Activated CD4-positive, alpha-beta T cell treated with anti-CD3 and anti-CD28 coated beads for 4 hours (primary cell): ENCODE measurements around the gene SREK1IP1.

Source experiments
- DNase-seq, 2 donors: peaks; one replicate each; pipeline ENCODE4 v3.0.0-alpha.2; 2020

SREK1IP1 gene

GRCh38 chr5:64768358-64769312 lies at the start of gene SREK1IP1, which contains the start of gene CWC27:
Gene SREK1IP1 (minus strand): TSS chr5:64768691. CDS start chr5:64768517, 174 bp downstream.
Gene CWC27 (plus strand): TSS chr5:64768930. CDS start chr5:64769147, 217 bp downstream.
- peak; percentile 76 to 81 for DNase-seq

GRCh38 chr5:64818245-64818644 lies 49.8 kb upstream of the SREK1IP1 start:
- no peak for DNase-seq

GRCh38 chr5:64814073-64814472 lies 45.6 kb upstream of the SREK1IP1 start:
- DNase-seq: no peak

DNA sequence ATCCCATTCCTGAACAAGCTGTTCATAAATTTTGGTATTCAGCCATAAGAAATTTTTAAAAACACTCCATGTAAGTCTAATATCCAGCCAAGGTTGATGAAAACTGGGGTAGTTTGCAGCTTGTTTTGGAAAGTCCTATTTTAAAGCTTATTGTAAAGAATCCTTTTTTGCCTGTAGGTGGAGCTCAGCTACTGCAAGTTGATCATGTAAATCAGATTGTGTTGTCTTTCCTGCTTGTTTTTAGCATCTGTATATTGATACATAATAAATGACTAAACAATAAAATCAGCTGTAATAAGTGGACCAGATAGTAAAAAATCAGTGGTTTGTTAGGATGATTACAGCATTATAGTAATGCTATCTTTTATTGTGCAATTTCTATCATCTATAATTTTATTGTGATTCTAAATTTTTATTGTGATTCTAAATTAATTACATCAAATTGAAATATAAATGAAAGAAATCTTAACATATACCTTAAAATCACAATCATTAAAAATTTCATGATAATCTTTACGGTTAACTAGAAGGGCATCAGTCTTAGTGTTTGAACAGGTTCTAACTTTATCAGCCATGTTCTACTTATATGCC lies 42.7 kb upstream of the SREK1IP1 start:
- peak; percentile 2 to 10 for DNase-seq

- DNase-seq: no peak
Measured at GRCh38 chr5:64807520-64807919, 39.0 kb upstream of the SREK1IP1 start.

DNA sequence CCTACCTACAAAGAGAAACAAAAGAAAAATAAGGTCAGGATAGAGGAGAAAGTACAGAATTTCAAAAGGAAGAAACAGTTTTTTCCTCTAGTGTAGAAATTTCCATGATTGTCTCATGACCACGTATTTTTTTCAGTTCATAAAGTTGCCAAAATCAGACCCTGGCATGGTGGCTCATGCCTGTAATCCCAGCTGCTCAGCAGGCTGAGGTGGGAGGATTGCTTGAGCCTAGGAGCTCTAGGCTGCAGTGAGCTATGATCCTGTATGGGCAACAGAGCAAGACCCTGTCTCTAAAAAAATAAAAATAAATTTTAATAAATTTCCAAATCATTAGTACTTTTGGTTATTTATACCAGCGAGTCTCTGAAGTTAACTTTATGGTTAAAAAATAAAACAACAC lies 38.0 kb upstream of the SREK1IP1 start:
- DNase-seq: no peak

DNA sequence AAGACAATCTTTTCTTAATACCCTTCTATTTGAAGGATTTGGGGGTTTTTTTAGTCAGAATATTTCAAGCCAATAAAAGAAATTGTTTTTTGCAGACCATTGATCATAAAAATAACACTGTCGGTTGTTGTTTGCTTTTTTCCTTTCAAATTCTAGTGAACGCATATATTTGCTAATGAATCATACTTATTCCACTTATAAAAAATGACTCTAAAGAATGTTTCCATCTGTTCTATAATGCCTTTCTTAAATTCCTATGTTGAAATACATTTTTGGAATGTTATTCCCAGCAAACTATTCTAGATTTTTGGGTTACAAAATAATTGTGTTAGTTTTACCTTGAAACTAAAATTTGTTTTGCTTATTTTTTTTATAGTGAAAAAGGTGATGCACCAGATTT lies 32.4 kb upstream of the SREK1IP1 start:
- DNase-seq: no peak

- no peak for DNase-seq
Measured at GRCh38 chr5:64796301-64796700, 27.8 kb upstream of the SREK1IP1 start.

DNA sequence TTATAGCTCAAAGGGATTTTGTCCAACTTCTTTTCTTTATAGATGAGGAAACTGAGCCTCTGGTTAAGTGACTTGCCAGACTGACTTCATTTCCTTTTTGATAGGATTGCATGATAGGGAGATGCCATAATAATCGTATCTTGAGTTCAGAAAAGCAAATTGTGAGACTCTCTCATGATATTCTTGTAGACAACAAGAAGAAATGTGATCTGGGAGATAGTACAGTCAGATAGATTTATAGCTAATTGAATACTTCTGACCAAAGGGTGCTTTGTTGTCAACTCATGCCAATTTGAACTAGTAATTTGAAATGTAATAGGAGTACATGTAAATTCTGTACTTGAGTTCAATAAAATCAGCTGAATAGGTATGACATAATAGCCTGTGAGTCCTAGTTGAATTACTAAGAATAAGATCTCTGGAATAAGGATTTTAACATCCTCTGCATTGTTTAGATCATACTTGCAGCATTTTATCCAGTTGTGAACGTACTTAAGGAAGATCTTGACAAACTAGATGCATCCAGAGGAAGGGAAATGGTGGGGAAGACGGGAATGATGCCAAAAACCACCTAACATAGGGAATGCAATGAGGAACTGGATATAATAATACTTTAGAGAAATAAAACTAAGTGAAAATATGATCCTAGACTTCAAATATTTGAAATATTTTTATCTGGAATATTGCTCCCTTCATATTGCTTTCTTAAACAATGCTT lies 25.7 kb upstream of the SREK1IP1 start:
- no peak for DNase-seq

DNA sequence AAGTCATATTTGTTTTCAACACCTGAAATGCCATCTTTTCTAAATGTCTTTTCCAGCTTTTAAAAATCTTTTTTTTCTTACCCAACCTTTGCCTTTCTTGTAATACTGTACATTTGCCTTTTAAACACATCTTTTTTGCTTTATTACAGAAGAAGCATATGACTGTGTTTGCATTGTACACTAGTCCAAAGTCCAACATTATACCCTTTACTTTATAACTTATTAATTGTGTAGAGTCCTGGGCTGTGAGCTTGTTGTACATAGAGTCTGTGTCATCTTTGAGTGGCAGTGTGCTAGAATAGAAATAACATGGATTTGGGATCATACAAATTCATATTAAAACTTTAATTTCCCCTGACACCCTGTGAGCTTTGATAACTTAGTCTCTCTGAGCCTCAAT lies 24.0 kb upstream of the SREK1IP1 start:
- no peak for DNase-seq

DNA sequence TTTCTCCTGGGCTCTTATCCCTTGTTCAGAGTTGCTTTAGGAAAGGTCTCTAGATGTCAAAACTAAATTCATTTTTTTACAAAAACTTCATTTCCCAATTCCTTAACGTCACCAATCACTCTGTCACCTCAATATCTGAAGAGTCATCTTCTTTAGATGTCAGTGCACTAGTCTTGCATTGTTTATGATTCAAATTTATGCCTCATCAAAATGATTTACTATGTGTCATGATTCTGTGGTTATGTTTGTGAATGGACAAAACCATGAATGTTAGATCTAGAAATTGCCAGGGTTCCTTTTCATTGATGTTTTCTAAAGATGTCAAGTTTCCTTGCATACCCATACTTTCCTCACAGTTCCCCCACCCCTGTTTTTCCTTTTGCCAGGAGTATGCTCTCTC lies 21.7 kb upstream of the SREK1IP1 start:
- no peak for DNase-seq

DNA sequence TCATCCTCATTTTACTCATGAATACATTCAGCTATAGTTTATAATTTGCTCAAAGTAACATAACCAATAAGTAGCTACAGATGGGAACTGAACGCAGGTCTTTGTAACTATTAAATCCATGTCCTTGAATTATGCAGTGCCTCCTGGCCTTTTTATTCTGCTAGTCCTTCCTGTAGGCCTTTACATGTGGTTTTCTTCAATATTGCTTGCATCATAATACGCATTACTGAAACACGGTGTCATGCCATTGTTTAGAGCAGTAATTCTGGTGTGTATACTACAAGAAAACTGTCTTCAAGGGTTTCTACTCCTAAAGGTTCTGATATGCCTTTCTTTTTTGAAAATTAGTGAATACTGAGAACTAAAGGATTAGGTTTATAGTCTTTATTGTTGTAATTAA lies 21.0 kb upstream of the SREK1IP1 start:
- no peak for DNase-seq

- DNase-seq: no peak
Measured at GRCh38 chr5:64788156-64788555, 19.7 kb upstream of the SREK1IP1 start.

- DNase-seq: no peak
Measured at GRCh38 chr5:64786372-64786771, 17.9 kb upstream of the SREK1IP1 start.

GRCh38 chr5:64784451-64785025 lies 16.0 kb upstream of the SREK1IP1 start:
- peak; percentile 75 to 76 for DNase-seq

DNA sequence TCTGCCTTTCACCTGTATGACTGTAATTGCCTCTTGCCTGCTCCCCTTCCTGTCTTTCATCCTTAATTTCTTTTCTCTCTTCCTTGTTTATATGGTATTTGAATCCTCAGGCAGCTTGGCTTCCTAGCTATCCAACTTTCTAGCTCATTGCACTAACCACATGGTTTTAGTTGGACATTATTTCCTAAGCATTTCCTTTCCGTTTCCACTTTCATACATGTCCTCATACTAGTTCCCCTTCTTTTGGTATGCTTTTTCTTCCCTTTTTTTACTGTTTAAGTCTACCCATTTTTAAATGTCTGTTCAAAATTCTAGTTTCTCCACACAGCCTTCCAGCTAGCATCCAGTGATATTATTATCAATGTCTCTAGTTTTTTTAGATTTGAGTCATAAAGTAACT lies 6.8 kb upstream of the SREK1IP1 start:
- DNase-seq: no peak

DNA sequence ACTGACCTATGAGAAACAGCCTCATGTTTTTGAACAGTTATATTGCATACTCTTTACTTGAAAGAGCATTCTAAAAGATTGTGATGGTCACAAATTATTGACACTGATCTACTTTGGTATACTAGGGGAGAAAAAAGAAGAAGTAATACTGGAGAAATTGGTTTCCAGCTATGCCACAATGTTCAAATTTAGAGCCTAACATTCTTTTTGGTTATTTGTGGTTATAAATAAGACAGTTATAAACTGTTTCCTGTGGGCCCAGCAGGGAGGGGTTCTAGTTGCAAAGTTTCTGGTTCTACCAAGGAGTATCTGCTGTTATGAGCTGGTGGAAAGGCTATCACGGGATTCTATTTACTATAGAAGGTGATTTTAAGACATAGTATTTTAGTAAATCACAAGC lies 5.0 kb upstream of the SREK1IP1 start:
- no peak for DNase-seq

GRCh38 chr5:64771736-64772135 lies 3.2 kb upstream of the SREK1IP1 start:
- no peak for DNase-seq

DNA sequence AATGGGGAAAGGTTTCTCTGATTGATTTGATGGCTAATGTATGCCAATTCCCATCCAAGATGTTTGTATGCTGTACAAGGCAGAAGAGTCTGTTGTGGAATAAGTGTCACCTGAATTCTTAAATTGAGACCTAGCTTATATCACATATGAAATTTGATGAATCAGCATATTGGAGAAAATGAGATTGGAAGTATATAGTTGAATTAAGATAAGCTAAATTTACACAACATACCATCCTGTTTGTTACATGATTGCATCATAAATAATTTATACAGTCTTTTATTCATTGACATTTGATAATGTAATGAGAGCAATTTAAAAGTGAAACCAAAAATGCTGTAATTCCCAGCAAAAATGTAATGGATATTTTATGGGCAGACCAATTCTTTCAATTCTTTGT lies 1.4 kb upstream of the SREK1IP1 start:
- no peak for DNase-seq

DNA sequence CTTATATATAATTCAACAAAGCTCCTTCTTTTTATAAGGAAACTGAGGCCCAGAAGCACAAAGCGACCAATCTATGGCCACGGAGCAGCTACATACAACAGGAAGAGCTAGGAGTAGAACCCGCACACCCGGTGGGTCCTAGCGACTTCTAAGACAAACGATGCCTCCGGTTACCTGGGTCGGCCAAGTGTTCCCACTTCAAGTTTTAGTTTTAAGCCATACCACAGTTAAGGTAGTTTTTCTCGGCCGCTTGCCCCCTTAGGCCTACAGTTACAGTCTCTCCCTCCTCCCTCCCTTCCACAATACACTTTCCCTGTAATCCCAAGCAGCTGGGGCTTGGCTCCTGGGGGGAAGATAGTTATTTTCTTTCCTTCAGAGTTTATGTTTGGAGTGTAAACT lies 533 bp downstream of the SREK1IP1 start:
- peak in 1 of 2 donors; percentile 2 for DNase-seq

DNA sequence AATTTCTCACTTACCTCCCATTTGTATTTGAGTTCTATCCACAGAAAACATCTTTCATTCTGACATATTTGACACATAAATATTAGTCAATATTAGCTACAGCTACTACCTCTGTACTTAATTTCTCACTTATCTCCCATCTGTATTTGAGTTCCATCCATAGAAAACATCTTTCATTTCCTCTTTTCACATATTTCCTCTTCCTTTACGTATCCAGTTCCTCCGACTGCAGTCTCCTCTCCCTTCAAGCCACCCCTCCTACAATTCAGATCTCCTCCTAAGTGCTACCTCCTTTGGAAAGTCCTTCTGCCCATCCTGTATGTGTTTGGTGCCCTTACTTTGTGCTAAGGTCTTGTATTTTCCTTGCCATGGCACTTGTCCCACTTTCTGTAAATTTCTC lies 1.6 kb downstream of the SREK1IP1 start:
- DNase-seq: no peak

GRCh38 chr5:64765804-64766504 lies 2.5 kb downstream of the SREK1IP1 start:
- DNase-seq: no peak
